Glutamatergic neuron (in vitro differentiated cells): ENCODE measurements around the gene KCNT1. TPM values are rescaled to one million over a fixed set of nuclear protein-coding genes. Genes with fewer than 3 reads are reported as not detected.

ENCODE experiments used
- DNase-seq: peaks from one replicate; pipeline ENCODE4 v3.0.0; 2022
- H3K27ac Mint-ChIP-seq: one replicate; pipeline ENCODE4 v1.8.0; 2020; ENCODE audit warnings: mild to moderate bottlenecking, mixed read lengths, inconsistent platforms; ENCODE audit not compliant: unreplicated experiment
- H3K27me3 Mint-ChIP-seq: one replicate; pipeline ENCODE4 v1.8.0; 2020; ENCODE audit warnings: mild to moderate bottlenecking, moderate library complexity, mixed read lengths, inconsistent platforms; ENCODE audit not compliant: unreplicated experiment
- H3K36me3 Mint-ChIP-seq: one replicate; pipeline ENCODE4 v1.8.0; 2020; ENCODE audit warnings: mild to moderate bottlenecking, mixed read lengths, inconsistent platforms; ENCODE audit not compliant: unreplicated experiment
- H3K4me1 Mint-ChIP-seq: one replicate; pipeline ENCODE4 v1.8.0; 2020; ENCODE audit warnings: mild to moderate bottlenecking, low read depth, mixed read lengths, inconsistent platforms; ENCODE audit not compliant: unreplicated experiment
- H3K4me3 Mint-ChIP-seq: one replicate; pipeline ENCODE4 v1.8.0; 2020; ENCODE audit warnings: mild to moderate bottlenecking, mixed read lengths, inconsistent platforms; ENCODE audit not compliant: unreplicated experiment
- H3K9me3 Mint-ChIP-seq: one replicate; pipeline ENCODE4 v1.8.0; 2020; ENCODE audit warnings: mild to moderate bottlenecking, moderate library complexity, mixed read lengths, inconsistent platforms; ENCODE audit not compliant: unreplicated experiment
- CTCF ChIP-seq: fragments of 200-600 bp; sonication (generic); IDR thresholded peaks from one replicate; pipeline ENCODE4 v1.5.0; 2021; ENCODE audit not compliant: partially characterized antibody, unreplicated experiment
- total RNA-seq: library from RNA; stranded (reverse); fragmentation: NEBNext Ultra II Directional; extraction: Animal tissue kit (Norgen Biotek cat#: 25700); gene quantifications from one replicate; pipeline ENCODE4 v1.2.1, GENCODE V29; 2021; ENCODE audit not compliant: unreplicated experiment

The KCNT1 gene
- total RNA-seq, 1 donor from 2014 or later = 0.76 TPM

- Mint-ChIP-seq H3K9me3 (peaks cover 5% of the 10 kb centered on the region), H3K27me3 (peaks cover 5% of the 10 kb centered on the region), H3K36me3 (no peaks in the 10 kb centered on the region), H3K4me1 (peaks cover 6% of the 10 kb centered on the region), H3K27ac (no peak overlapping the region), H3K4me3 (no peak overlapping the region)
- no peak for TF ChIP-seq CTCF
- DNase-seq = no peak
Measured at GRCh38 chr9:135716045-135716444, 14.1 kb downstream of the KCNT1 start.

- H3K4me1 Mint-ChIP-seq = peaks cover 8% of the 10 kb centered on the region
- peaks cover 4% of the 10 kb centered on the region for H3K9me3 Mint-ChIP-seq
- no peaks in the 10 kb centered on the region for H3K36me3 Mint-ChIP-seq
- peaks cover 7% of the 10 kb centered on the region for H3K27me3 Mint-ChIP-seq
- no peak overlapping the region for H3K4me3 Mint-ChIP-seq
- no peak overlapping the region for H3K27ac Mint-ChIP-seq
- DNase-seq = no peak
- TF ChIP-seq CTCF = no peak
Measured at GRCh38 chr9:135717410-135717809, 15.4 kb downstream of the KCNT1 start.

- H3K27ac Mint-ChIP-seq = no peak overlapping the region
- DNase-seq = no peak
- H3K4me3 Mint-ChIP-seq = no peak overlapping the region
- H3K4me1 Mint-ChIP-seq = peaks cover 8% of the 10 kb centered on the region
- H3K36me3 Mint-ChIP-seq = no peaks in the 10 kb centered on the region
- TF ChIP-seq CTCF = no peak
- H3K9me3 Mint-ChIP-seq = peaks cover 3% of the 10 kb centered on the region
- H3K27me3 Mint-ChIP-seq = peaks cover 7% of the 10 kb centered on the region
Measured at GRCh38 chr9:135718616-135719015, 16.6 kb downstream of the KCNT1 start.

- peaks cover 6% of the 10 kb centered on the region for H3K27me3 Mint-ChIP-seq
Measured at GRCh38 chr9:135719472-135719871, 17.5 kb downstream of the KCNT1 start.

GRCh38 chr9:135722365-135722764 is 20.4 kb downstream of the KCNT1 start:
- Mint-ChIP-seq H3K4me1 (peaks cover 9% of the 10 kb centered on the region), H3K4me3 (no peak overlapping the region), H3K9me3 (no peaks in the 10 kb centered on the region), H3K27me3 (peaks cover 3% of the 10 kb centered on the region), H3K27ac (peak overlapping the region; percentile 33), H3K36me3 (no peaks in the 10 kb centered on the region)
- DNase-seq = no peak
- no peak for TF ChIP-seq CTCF

More at GRCh38 chr9:135719472-135719871, 17.5 kb downstream of the KCNT1 start:
- no peak for TF ChIP-seq CTCF
- H3K27ac Mint-ChIP-seq = no peak overlapping the region
- H3K4me3 Mint-ChIP-seq = no peak overlapping the region
- H3K4me1 Mint-ChIP-seq = peaks cover 6% of the 10 kb centered on the region
- DNase-seq = no peak
- peaks cover 3% of the 10 kb centered on the region for H3K9me3 Mint-ChIP-seq
- no peaks in the 10 kb centered on the region for H3K36me3 Mint-ChIP-seq
